ENCODE data around the gene RASL11B.

- TF ChIP-seq CTCF (IDR thresholded peaks at IDR 0.05; ENCODE audit: low read depth, low read length) (no peak), EZH2phosphoT487 (IDR thresholded peaks at IDR 0.05; ENCODE audit: low read depth) (no peak)
These were observed 18.2 kb upstream of the RASL11B start for GRCh38 chr4:52843958-52844357.

Measured in OCI-LY3 (cell line).